Adipose tissue (tissue), 3 donors: ENCODE measurements around the gene PPP6R1. TPM values are rescaled to one million over a fixed set of nuclear protein-coding genes. Genes with fewer than 3 reads are reported as not detected.
"Not testable (repeated sequence)": the region's sequence is repeated elsewhere in the genome, so short reads cannot be mapped to it uniquely, and the experiment has no call there.

Experiments used
- H3K27ac ChIP-seq: one replicate; pipeline ENCODE4 v1.5.1; 2013; ENCODE audit warnings: low read depth, low read length
- WGBS, 3 donors: extraction: QIAGEN DNeasy Blood & Tissue Kit; methylation state at CpG; one replicate each; pipeline ENCODE4 v1.1.7; 2013; 5-methylcytosine and 5-hydroxymethylcytosine counted together
- polyA plus RNA-seq, 3 donors: library from polyadenylated mRNA; stranded (reverse); fragments of 200-250 nt; gene quantifications; one replicate each; pipeline ENCODE4 v1.2.3, GENCODE V29; 2013
- donor health status: healthy with polysubstance abuse.
- donor health status: Bipolar disorder and iron deficiency.
- donor health status: healthy.

The PPP6R1 gene
- polyA plus RNA-seq, 3 donors, result 12.9 to 31.3 (median 27.6) TPM

DNA sequence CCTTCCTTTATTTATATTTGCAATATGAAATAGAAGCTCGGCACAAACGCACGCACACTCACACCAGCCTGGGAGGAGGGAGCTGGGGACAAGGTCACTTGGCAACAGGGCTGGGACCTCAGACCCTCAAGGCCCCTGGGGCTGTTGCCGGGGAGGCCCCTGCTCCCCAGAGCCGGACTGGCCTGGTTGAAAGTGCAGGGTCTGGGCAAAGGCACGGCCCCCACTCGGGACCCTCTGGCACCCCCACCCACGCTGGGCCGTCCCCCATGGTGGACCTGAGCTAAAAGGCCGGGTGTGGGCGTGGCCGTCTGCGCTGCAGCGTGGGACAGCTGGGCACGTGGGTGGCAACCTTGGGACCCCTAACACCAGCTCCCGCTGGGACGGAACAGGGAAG is 29.0 kb downstream of the PPP6R1 start:
- WGBS, 3 donors, result 75 to 90% (median 86%) methylated on average over 15 to 17 of the region's 17 CpGs
- H3K27ac ChIP-seq, result no peak overlapping the region

DNA sequence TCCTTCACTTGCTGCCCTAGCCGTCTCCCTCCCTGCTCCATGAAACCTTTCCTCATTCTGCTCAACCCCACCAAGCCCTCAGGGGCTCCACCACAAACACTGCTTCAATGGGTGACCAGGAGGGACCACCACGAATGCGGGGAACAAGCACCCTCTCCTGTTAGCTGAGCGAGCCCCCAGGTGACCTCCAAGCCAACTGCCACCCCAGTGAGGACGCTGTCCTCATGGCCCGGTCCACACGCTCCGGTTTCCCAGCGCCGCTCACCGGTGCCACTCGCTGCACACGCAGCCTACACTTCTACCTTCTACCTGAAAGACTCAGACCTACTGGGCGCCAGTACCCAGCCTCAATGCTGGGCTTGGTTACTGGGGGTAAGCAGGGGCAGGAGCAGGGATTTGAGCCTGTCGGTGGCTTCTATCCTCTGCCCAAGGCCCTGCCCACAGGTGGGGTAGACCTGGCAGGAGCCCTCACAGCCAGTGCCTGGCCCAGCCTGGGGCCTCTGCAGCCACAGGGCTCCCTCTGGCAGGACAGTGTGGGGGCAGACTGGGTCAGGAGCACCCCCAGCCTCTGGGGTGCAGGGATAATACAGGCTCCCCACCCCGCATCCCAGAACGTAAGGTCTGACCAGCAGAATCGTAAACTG is 29.6 kb downstream of the PPP6R1 start:
- whole genome bisulfite sequencing, 3 donors, result 93 to 94% (median 94%) methylated on average over 18 of the region's 18 CpGs
- no peak overlapping the region for H3K27ac ChIP-seq

DNA sequence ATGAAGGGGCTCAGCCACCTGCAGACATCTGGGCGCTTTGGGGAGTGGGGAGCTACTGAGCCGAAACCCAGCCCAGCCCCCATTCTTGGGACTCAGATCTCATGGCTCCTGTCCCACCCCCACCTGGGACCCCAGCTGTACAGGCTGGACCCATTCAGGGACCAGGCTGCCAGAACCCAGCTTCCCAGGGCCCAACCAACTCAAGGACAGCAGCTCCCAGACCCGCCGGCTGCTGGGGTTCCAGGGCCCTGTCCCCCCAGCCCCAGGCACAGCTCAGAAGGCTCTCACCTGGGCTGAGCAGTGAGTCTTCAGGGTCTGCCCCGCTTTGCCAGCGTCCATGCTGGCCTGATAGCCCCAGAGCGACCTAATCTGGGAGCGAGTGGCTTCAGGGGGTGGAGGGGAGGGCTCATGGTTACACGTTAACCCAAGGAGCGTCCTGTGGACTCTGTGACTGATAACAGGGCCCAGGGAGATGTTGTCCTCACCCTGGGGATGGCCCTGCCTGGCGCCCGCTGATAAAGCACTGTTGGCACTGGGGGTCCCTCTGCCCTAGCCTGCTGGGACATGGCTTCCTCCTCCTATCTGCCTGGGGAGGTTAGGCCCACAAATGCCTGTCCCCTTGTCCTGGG is 30.3 kb downstream of the PPP6R1 start, which contains the start of gene TMEM86B:
Gene TMEM86B, minus strand, starts transcription at position 361 of the 629 bp plus-strand sequence. Its CDS starts 22 bp downstream, at position 339.
- 55 to 91% (median 90%) methylated on average over 12 of the region's 12 CpGs for WGBS, 3 donors
- H3K27ac ChIP-seq, result no peak within 1 kb of the TSS

DNA sequence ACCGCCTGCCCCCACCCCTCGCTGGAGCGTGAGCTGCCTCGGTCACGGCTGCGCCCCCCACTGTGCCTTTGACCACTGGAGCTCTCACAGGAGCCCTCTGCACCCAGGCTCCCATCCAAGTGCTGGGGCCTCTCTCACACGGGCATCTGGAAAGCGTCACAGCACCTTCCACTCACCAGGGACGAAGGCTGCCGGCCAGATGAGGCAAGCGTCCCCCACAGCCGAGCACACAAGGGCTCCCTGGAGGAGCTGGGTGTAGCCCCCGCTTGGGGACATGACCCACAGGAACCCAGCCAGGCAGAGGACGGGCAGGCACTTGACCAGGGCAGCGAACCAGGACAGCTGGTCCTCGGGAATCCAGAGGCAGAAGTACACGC is 30.8 kb downstream of the PPP6R1 start:
- no peak overlapping the region for H3K27ac ChIP-seq
- 74 to 81% (median 80%) methylated on average over 17 of the region's 17 CpGs for WGBS, 3 donors

DNA sequence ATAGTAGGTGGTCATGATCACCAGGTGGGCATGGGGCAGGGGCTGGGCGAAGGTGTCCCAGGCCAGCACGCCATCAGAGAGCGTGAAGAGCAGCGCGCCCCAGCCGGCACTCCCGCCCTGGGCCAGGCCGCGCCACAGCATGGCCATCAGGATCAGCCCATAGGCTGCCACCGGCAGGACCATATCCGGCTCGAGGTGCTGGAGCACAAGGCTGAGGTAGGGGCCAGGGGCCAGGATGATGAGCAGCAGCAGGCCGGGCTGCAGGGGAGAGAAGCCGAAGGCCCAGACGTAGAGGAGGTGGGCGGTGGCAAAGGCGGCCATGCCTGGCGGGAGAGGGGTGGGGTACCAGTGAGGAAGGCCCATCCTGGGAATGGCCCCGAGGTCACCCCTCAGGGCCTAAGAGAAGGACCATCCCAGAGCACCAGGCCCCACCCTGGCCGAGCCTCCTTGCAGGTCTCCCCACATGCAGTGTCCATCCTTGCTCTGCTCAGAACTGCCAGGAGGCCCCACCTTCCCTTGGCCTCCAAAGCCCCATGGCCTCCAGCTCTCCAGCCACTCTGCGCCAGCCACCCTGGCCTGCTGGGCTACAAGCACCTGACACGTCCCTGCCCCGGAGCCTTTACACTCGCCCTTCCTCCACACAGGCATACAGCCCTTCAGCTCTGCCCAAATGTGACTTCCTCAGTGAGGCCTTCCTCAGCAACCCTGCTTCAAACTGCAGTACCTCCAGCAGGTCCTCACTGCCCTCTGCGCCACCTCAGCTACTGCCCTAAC is 31.4 kb downstream of the PPP6R1 start:
- H3K27ac ChIP-seq, result no peak overlapping the region
- 88 to 93% (median 90%) methylated on average over 23 to 25 of the region's 25 CpGs for WGBS, 3 donors

DNA sequence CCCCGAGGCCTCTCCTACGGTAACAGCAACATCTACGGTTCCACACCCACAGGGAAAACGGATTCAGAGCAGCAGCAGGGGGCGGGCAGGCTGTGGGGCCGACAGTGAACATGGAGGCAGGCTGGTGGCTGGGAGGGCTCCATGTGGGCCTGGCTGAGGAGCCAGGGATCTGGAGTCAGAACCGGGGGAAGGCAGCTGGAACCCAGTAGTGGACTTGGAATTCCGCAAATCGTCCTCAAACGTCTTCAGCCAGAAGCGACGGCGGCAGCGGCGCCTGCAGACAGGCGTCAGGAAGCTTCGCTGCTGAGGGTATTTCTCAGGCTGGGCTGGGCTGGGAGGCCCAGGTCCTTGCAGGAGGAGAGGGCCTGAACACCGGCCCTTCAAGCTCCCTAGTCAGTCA is 32.0 kb downstream of the PPP6R1 start:
- no peak overlapping the region for H3K27ac ChIP-seq
- WGBS, 3 donors, result 80 to 86% (median 82%) methylated on average over 18 of the region's 18 CpGs

DNA sequence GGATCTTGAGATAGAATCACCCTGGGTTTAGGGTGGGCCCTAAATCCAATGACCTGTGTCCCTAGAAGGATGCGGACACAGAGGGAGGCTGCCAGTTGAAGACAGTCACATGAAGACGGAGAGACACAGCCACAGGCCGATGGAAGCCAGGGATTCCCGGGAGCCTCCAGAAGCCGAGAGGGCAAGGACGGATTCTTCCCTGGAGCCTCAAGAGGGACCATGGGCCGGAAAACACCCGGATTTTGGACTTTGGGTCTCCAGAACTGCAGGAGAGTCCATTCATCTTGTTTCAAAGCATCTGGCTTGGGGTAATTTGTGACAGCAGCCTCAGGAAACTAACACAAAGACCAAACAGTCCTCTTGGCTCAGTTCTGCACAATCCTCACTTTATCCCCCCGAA is 32.5 kb downstream of the PPP6R1 start:
- WGBS, 3 donors, result 80 to 89% (median 88%) methylated on average over 9 of the region's 9 CpGs
- no peak overlapping the region for H3K27ac ChIP-seq

DNA sequence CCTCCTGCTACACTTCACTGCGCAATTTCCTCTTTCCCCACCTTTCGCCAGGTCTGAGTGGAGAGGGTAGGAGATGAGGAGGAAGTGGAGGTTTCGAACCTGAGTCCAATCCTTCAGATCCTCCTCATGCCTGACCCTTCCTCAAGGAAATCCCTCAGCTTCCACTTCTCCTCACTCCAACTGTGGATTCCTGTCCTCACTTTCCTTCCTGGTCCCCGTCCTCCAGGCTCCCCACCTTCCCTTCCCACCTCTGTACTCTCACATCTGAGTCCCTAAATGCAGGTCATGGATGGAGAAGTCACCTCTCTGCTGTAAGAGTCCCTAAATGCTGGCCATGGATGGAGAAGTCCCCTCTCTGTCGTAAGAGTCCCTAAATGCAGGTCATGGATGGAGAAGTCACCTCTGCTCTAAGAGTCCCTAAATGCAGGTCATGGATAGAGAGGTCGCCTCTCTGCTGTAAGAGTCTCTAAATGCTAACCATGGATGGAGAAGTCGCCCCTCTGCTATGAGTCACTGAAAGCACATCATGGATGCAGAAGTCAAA is 33.3 kb downstream of the PPP6R1 start:
- WGBS, 3 donors, result 78 to 91% (median 81%) methylated on average over 7 of the region's 7 CpGs

DNA sequence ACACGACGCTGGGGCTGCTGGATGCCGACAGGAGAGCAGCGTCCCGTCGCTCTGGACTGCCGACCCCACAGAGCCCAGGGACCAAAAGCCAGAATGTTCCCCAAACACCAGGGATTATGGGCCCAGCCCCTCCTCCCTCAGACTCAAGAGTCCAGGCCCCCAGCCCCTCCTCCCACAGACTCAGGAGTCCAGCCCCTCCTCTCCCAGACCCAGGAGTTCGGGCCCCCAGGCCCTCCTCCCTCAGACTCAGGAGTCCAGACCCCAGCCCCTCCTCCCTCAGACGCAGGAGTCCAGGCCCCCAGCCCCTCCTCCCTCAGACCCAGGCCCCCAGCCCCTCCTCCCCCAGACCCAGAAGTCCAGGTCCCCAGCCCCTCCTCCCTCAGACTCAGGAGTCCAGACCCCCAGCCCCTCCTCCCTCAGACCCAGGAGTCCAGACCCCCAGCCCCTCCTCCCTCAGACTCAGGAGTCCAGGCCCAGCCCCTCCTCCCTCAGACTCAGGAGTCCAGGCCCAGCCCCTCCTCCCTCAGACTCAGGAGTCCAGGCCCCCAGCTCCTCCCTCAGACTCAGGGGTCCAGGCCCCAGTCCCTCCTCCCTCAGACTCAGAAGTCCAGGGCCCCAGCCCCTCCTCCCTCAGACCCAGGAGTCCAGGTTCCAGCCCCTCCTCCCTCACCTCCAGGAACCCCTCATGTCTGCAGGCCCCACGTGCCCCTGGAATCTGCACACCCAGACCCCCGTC is 34.0 kb downstream of the PPP6R1 start:
- WGBS, 3 donors, result 55 to 70% (median 56%) methylated on average over 11 of the region's 11 CpGs
- H3K27ac ChIP-seq, result not testable (repeated sequence)

More for the DNA sequence above, 33.3 kb downstream of the PPP6R1 start:
- no peak overlapping the region for H3K27ac ChIP-seq

DNA sequence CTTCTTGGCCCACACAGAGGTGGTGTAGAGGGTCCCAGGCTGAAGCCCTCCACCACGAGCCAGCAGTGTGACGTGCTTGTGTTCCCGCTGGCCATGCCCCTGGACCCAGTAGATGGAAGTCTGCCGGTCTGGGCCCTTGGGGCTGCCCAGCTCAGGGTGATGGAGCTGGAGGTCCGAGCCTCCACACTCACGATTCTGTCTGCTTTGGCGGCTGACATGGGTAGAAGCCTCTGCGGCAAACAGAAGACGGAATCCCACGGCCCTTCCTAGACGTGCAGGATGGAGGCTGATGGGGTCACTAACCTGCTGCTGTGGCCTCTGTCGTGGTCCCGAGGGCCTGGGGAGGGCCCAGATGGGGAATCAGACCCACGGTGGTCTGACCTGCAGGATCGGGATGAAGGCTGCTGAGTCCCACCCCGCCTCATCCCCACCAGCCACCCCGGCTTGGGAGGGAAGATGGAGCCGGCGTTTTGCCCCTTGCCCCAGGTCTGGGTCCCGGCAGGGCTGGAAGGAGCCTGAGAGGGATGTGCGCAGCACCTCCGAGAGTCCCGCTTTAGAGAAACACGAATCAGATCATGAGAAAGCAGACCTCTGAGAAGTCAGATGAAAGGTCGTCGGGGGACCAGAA is 34.7 kb downstream of the PPP6R1 start:
- 77 to 79% (median 79%) methylated on average over 26 of the region's 26 CpGs for WGBS, 3 donors
- H3K27ac ChIP-seq, result no peak overlapping the region

DNA sequence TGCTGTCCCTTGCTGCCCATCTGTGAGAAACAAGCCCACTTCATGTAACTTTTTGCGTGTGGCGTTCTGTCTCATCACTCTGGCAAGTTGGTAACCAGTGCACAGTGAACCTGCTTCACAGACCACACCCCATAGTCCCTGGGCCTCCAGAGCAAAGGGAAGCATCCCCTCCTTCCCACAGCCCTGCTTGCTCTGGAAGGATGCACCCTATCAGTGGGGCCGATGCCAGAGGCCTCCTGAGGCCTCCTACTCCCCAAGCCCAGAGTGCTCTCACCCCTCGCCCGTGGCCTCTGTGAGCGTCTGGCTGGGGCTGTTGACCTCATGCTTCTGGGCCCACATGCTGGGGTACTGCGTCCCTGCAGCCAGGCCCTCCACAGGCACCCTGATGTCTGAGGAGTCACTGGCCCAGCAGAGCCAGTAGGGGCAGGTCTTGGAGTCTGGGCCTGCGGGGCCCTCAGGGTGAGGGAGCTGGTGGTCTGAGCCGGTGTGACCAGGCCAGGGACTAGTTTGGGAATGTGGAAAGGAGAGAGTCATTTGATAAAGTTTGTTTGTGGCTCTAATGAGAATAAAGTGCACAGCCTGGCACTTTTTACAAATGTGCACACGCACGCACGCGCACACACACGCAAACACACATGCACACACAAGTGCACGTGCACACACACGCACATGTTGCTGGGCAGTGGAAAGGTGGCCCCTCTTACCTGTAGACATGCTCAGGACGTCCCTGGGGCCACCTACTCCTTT is 35.4 kb downstream of the PPP6R1 start:
- no peak overlapping the region for H3K27ac ChIP-seq
- WGBS, 3 donors, result 80 to 86% (median 85%) methylated on average over 17 of the region's 17 CpGs

DNA sequence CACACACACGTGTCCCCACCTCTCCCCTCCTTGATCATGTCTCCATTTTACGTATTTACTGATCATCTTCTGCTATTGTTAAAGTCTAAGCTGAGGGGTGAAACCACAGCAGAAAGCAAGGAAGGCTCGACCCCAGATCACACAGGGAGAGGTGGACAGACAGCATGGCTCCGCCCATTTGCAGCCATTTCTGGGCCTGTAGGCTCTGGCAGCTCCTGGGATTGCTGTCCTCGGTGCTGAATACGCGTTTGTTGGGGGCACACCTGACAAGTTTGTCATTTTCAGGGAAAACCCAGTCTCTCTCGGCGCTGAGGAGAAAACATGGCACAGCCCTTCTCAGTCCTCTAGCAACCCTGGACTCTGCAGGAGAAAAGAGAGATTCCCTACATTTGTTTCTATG is 38.3 kb downstream of the PPP6R1 start:
- WGBS, 3 donors, result 77 to 85% (median 81%) methylated on average over 9 of the region's 9 CpGs
- H3K27ac ChIP-seq, result no peak overlapping the region

DNA sequence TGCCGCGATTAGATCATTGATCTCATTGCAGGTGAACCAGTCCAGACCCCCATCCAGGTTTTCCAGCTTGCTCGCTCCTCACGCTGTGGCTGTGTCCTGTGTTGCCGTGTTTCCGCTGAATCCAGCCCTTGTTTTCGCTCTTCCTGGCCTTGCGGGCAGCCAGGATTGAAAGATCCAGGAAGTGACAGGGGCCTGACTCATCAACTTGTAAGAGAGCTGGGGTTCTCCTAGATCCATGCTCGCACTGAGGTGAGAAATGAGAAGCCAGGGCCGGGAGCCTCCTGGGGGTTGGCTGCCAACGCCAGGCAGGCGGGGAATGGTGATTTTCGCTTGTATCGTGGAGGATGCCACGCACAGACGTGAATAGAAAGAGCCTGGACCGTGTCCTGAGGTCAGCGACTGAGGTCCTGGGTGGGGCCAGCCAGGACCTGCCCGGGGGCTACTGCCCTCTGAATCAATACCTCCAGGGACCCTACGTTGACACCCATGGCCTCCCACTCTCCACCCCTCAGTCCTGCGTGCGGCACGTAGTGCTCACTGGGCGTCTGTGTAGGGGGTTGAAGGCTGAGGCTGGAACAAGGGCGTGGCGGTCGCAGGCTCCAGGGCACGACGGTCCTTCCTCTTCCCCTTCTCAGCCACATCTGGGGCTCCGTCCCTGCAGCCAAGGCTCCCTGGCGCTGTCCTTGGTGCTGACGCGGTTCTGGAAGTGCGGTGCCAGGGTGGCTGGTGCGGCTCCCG is 42.2 kb downstream of the PPP6R1 start:
- WGBS, 3 donors, result 3 to 4% (median 3%) methylated on average over 36 of the region's 36 CpGs

DNA sequence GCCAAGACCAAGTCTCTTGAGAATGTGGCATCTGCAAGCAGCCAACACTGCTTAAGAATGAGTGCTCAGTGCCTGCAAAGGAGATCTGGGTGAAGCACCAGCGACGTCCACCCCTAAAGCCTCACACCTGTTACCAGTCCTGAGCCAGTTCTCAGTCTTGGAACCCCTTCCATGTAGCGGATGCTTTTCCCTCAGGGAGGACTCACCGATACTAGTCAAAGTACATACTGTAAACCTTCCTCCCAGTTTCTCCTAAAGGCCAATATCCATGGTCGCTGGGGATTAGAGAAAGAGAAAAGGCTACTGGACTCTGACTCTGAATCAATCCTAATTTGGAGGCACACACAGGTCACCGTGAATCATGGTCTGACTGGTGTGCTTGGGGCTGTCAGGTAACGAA is 45.3 kb downstream of the PPP6R1 start:
- no peak overlapping the region for H3K27ac ChIP-seq
- WGBS, 3 donors, result 79 to 82% (median 82%) methylated on average over 7 of the region's 7 CpGs

More for the DNA sequence above, 42.2 kb downstream of the PPP6R1 start:
- H3K27ac ChIP-seq, result no peak overlapping the region

DNA sequence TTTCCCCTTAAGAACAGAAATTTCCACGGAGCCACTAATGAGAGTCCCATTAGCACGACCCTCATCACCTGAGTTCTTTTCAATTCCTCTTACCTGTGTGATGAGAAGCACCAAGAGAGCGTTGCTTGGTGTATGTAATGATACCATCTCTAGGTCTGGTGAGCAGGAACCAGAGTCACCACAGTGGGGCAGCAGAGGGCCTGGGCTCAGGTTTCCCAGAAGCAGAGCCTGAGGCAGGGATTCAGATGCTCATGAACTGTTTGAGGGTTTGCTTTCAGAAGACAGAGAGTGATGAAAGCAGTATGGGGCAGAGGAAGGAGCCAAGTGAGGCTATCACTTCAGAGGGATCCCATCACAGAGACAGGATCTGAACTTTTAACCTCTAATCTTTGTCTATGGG is 46.4 kb downstream of the PPP6R1 start:
- H3K27ac ChIP-seq, result no peak overlapping the region
- WGBS, 3 donors, result 77 to 95% (median 82%) methylated on average over 3 of the region's 3 CpGs

DNA sequence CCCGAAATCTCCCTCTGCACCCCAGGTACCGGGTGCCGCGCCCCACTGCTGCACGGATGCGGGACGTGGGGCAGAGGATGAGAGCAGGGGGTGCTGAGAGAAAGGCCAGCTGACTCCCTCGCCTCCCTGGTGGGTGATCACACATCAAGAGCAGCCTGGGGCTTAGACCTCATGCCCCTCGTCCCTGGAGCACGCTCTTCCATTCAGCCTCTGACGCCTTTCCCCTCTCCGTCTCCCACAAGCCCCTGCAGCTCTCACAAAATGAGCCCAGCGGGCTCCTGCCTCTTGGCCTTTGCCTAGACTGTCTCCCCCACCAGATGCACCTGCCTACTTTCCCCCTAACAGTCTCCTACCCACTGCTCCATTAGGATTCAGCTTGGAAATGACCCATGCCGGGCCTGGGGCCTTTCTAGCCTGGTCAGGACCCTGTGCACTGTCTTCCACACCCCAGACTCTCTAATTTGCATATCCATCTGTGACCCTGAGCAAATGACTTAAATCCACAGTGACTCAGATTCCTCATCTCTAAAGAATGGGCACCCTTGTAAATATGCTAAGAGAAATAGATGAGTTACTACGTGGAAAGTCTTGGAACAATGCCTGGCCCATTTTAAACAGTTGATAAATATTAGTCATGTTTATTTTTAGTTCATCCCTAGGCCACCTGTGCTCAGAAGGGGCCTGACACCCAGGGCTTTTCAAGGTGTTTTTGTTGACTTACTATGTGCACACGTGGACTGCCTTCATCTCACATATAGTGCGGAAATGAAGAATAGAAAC is 48.9 kb downstream of the PPP6R1 start:
- H3K27ac ChIP-seq, result no peak overlapping the region
- 63 to 70% (median 66%) methylated on average over 17 of the region's 17 CpGs for WGBS, 3 donors
